Measurements from ENCODE around the gene ALDH2. TPM values are rescaled to one million over a fixed set of nuclear protein-coding genes. Genes with fewer than 3 reads are reported as not detected.

ALDH2 gene
- total and polyA plus RNA-seq, 9 of the 15 experiments (the other 6 are each of a cell fraction or from before 2014, with no cell fraction given), result 1.9 to 22.5 (median 12.2) TPM

GRCh38 chr12:111766608-111767361 lies at the start of gene ALDH2 (continued):
- TF ChIP-seq, protein P1, sequence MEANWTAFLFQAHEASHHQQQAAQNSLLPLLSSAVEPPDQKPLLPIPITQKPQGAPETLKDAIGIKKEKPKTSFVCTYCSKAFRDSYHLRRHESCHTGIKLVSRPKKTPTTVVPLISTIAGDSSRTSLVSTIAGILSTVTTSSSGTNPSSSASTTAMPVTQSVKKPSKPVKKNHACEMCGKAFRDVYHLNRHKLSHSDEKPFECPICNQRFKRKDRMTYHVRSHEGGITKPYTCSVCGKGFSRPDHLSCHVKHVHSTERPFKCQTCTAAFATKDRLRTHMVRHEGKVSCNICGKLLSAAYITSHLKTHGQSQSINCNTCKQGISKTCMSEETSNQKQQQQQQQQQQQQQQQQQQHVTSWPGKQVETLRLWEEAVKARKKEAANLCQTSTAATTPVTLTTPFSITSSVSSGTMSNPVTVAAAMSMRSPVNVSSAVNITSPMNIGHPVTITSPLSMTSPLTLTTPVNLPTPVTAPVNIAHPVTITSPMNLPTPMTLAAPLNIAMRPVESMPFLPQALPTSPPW (CRISPR knock-in tag; IDR thresholded peaks at IDR 0.05), result peak; percentile 67
- TF ChIP-seq ZNF507 (tag; conservative IDR thresholded peaks at IDR 0.05), result no peak
- TF ChIP-seq HMGXB4 (CRISPR knock-in tag; IDR thresholded peaks at IDR 0.05), result no peak
- TF ChIP-seq SMARCE1 (IDR thresholded peaks at IDR 0.05), result 0 out of 2 replicates have a peak, but pooled peaks have one; percentile 22
- TF ChIP-seq ZNF444 (CRISPR knock-in tag; IDR thresholded peaks at IDR 0.05), result no peak
- TF ChIP-seq PBX2 (CRISPR knock-in tag; IDR thresholded peaks at IDR 0.05; ENCODE audit: low read depth), result 0 out of 2 replicates have a peak, but pooled peaks have one; percentile 4
- TF ChIP-seq PBX2 (tag; conservative IDR thresholded peaks at IDR 0.05; ENCODE audit: low read depth), result no peak
- TF ChIP-seq ADNP (tag; IDR thresholded peaks at IDR 0.05), result no peak
- TF ChIP-seq SRSF1 (IDR thresholded peaks at IDR 0.05; ENCODE audit: low read depth, low read length), result no peak
- no peak for TF ChIP-seq STAT5B (CRISPR knock-in tag; IDR thresholded peaks at IDR 0.05)
- no peak for TF ChIP-seq SREBF2 (CRISPR knock-in tag; IDR thresholded peaks at IDR 0.05)
- TF ChIP-seq ZNF780A (CRISPR knock-in tag; IDR thresholded peaks at IDR 0.05), result no peak
- TF ChIP-seq ZBTB17 (CRISPR knock-in tag; IDR thresholded peaks at IDR 0.05), result 0 out of 2 replicates have a peak, but pooled peaks have one; percentile 45

Data from K562 (cell line).